ENCODE measurements around the gene C8A. TPM values are rescaled to one million over a fixed set of nuclear protein-coding genes. Genes with fewer than 3 reads are reported as not detected.

Gene C8A
- total RNA-seq, 1 donor from 2014 or later = 0.21 TPM

DNA sequence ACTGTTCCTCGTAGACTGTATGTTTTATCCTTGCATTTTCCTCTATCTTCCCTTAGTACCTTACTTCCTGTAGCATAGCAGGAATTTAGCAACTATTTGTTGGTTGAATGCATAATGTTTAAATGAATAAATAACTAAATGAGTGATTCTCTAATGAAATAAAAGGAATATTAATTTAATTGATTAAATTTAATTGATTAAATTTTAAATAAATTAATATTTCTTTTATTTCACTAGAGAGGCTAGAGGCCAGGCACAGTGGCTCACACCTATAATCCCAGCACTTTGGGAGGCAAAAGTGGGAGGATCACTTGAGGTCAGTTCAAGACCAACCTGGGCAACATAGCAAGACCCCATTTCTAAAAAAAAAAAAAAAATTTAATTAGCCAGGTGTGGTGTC lies 85.4 kb downstream of the C8A start:
- Histone ChIP-seq H3K4me3 (no peak overlapping the region), H3K9me3 (no peaks in the 10 kb centered on the region), H3K4me1 (no peaks in the 10 kb centered on the region), H3K27me3 (no peaks in the 10 kb centered on the region), H3K36me3 (no peaks in the 10 kb centered on the region), H3K27ac (no peak overlapping the region)
- no peak for DNase-seq (ENCODE audit: low spot score in 2 of 2)
- TF ChIP-seq, protein P1, sequence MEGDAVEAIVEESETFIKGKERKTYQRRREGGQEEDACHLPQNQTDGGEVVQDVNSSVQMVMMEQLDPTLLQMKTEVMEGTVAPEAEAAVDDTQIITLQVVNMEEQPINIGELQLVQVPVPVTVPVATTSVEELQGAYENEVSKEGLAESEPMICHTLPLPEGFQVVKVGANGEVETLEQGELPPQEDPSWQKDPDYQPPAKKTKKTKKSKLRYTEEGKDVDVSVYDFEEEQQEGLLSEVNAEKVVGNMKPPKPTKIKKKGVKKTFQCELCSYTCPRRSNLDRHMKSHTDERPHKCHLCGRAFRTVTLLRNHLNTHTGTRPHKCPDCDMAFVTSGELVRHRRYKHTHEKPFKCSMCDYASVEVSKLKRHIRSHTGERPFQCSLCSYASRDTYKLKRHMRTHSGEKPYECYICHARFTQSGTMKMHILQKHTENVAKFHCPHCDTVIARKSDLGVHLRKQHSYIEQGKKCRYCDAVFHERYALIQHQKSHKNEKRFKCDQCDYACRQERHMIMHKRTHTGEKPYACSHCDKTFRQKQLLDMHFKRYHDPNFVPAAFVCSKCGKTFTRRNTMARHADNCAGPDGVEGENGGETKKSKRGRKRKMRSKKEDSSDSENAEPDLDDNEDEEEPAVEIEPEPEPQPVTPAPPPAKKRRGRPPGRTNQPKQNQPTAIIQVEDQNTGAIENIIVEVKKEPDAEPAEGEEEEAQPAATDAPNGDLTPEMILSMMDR (IDR thresholded peaks at IDR 0.05) = no peak
- intact Hi-C loops (cut with DNase I) = no loop called here

DNA sequence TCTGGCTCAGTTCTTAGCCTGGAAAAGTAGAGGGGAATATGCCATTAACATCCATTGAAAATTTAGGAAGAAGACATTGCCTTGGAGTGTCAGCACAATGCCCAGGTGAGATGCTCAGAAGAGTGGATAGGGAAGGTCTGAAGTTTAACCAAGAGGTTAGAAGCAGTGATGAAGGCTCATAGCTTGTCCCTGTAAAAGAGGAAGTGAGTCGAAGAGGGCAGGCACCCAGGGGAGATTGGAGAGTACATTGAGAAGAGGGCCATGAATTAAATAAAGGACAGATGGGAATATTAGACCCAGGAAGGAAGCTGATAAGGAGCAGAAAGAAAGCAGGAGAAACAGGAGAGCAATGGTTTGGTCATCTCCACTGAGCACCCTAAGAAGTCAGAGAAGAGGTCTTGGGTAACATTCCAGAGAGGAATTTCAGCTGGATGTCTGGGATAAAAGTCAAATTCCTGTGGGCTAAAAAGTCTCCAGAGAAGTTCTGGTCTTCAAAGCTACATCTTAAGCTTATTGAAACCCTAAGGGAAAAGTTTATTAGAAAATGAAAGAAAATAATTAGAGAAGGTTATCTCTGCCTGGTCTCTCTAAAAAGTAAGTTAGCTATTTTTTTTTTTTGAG lies 93.9 kb downstream of the C8A start:
- Histone ChIP-seq H3K4me3 (no peak overlapping the region), H3K27me3 (no peaks in the 10 kb centered on the region), H3K4me1 (no peaks in the 10 kb centered on the region), H3K27ac (no peak overlapping the region), H3K9me3 (no peaks in the 10 kb centered on the region), H3K36me3 (no peaks in the 10 kb centered on the region)
- intact Hi-C loops (cut with DNase I) = no loop called here
- TF ChIP-seq, protein P1 (IDR thresholded peaks at IDR 0.05) = no peak
- no peak for DNase-seq (ENCODE audit: low spot score in 2 of 2)

DNA sequence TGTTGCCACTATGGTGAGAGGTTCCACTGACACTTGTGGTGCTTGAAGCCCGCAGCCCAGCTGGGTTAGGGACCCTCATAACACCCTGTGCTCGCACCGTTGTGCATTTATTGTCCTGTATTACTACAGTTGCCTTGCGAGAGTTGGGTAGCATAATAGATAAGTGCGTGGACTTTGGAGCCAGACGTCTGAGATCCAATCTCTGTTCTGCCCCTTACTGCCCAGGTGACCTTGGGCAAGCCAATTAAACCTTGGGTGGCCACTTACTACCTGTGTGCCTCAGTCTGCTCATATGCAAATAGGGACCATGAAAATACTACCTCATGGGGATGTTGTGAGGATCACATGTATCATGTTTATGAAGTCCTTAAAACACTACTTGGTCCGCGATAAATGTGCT lies 97.9 kb downstream of the C8A start:
- no peak for DNase-seq (ENCODE audit: low spot score in 2 of 2)
- TF ChIP-seq, protein P1 (IDR thresholded peaks at IDR 0.05) = no peak
- intact Hi-C loops (cut with DNase I) = no loop called here
- Histone ChIP-seq H3K27ac (no peak overlapping the region), H3K27me3 (no peaks in the 10 kb centered on the region), H3K9me3 (no peaks in the 10 kb centered on the region), H3K36me3 (no peaks in the 10 kb centered on the region), H3K4me1 (no peaks in the 10 kb centered on the region), H3K4me3 (no peak overlapping the region)

DNA sequence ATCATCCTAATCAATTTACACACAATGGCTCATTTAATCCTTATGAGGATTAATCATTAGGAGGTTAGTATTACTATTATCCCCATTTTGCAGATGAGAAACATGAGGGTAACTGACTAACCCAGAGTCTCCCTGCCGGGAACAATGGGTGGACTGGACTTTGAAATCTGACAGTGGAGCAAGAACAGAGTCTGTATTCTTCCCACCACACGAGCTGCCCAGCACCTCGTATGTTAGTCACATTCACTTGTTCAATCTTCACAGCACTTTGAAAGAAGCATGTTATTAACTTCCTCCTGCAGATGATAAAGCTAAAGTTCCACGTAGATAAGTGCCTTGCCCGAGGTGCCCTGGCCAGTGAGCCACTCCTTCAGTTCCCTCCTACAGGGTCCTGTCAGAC lies 98.8 kb downstream of the C8A start:
- intact Hi-C loops (cut with DNase I) = no loop called here
- no peaks in the 10 kb centered on the region for H3K36me3 ChIP-seq

DNA sequence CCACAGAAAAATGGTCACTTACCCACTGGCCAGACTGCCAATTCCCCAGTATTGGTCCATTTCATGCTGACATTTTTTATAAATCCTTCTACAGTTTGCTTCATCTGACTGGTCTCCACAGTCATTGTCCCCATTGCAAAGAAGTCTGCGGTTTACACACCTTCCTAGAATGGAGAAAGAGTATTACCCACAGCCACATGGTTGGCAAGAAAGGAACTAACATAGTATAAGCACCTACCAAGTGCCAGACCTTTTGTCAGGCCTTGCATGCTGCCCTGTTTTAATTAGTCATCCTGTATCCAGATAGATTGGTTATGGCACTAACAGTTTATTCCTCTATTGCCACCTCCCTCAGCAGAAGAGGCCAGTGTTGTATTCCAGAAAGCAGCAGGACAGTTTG lies 100.1 kb downstream of the C8A start:
- Histone ChIP-seq H3K9me3 (no peaks in the 10 kb centered on the region), H3K27me3 (no peaks in the 10 kb centered on the region), H3K4me3 (no peak overlapping the region), H3K27ac (no peak overlapping the region), H3K36me3 (no peaks in the 10 kb centered on the region), H3K4me1 (no peaks in the 10 kb centered on the region)
- TF ChIP-seq, protein P1 (IDR thresholded peaks at IDR 0.05) = no peak
- intact Hi-C loops (cut with DNase I) = no loop called here
- DNase-seq (ENCODE audit: low spot score in 2 of 2) = no peak

More for the DNA sequence above, 98.8 kb downstream of the C8A start:
- H3K4me3 ChIP-seq = no peak overlapping the region
- TF ChIP-seq, protein P1 (IDR thresholded peaks at IDR 0.05) = no peak
- no peak overlapping the region for H3K27ac ChIP-seq
- DNase-seq (ENCODE audit: low spot score in 2 of 2) = no peak
- H3K27me3 ChIP-seq = no peaks in the 10 kb centered on the region
- H3K9me3 ChIP-seq = no peaks in the 10 kb centered on the region
- no peaks in the 10 kb centered on the region for H3K4me1 ChIP-seq

DNA sequence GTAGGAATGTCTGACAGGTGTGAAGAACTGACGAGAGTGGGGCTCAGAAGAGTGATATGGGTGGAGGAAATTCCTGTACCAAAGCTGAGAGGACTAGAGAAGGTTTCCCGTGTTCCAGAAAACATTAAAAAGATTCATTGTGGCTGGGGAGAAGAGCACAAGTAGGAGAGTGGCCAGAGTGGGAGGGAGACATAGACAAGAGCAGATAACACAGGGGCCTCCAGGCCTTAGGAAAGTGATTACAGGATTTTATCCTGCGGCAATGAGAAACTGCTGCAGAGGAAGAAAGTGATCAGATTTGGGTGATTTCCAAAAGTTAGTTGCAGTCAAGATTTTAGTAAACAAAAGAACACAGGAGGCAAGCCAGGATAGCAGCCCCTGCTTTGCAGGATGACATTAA lies 103.3 kb downstream of the C8A start:
- H3K4me3 ChIP-seq = no peak overlapping the region
- no peaks in the 10 kb centered on the region for H3K9me3 ChIP-seq
- TF ChIP-seq, protein P1 (IDR thresholded peaks at IDR 0.05) = no peak
- DNase-seq (ENCODE audit: low spot score in 2 of 2) = no peak
- no peaks in the 10 kb centered on the region for H3K4me1 ChIP-seq
- intact Hi-C loops (cut with DNase I) = no loop called here
- no peaks in the 10 kb centered on the region for H3K36me3 ChIP-seq
- no peaks in the 10 kb centered on the region for H3K27me3 ChIP-seq
- H3K27ac ChIP-seq = no peak overlapping the region
